H1 (cell line): ENCODE measurements around the gene MTPN. TPM values are rescaled to one million over a fixed set of nuclear protein-coding genes. Genes with fewer than 3 reads are reported as not detected.

Source experiments
- CTCF ChIA-PET: fragments of 300-600 bp; sonication (Branson Sonifier 250); formaldehyde crosslinking; loops from one replicate; lab custom pipeline; 2021; ENCODE audit not compliant: partially characterized antibody; lab: Charles Lee
- POLR2A ChIA-PET: fragments of 300-600 bp; sonication (Branson Sonifier 250); formaldehyde crosslinking; loops from one replicate; lab custom pipeline; 2021; ENCODE audit warnings: inconsistent platforms; ENCODE audit not compliant: partially characterized antibody; lab: Charles Lee
- DNase-seq, 2 experiments: peaks; one replicate each; pipeline versions ENCODE4 v3.0.0 to v3.0.0-alpha.2; 2010 to 2022; ENCODE audit warnings: low spot score in 2 of 2, low read depth in 1 of 2, mixed read lengths in 1 of 2
- FAIRE-seq: peaks from 2 replicates; lab custom pipeline; 2011; peaks lifted over from hg19 to GRCh38; lab: Jason Lieb, UNC
- H2AFZ ChIP-seq: 2 replicates; pipeline ENCODE4 v1.8.1; 2012; ENCODE audit warnings: low read length, inconsistent platforms
- H2AK5ac ChIP-seq: 2 replicates; pipeline ENCODE4 v1.6.1; 2013; ENCODE audit warnings: low read depth, low read length
- H2BK120ac ChIP-seq: replicated peaks from 2 replicates; pipeline ENCODE3; 2013; ENCODE audit warnings: low read depth, low read length, inconsistent platforms
- H2BK12ac ChIP-seq: 2 replicates; pipeline ENCODE4 v1.6.1; 2013; ENCODE audit warnings: low read depth, low read length
- H2BK15ac ChIP-seq: 2 replicates; pipeline ENCODE4 v1.6.1; 2013; ENCODE audit warnings: low read length
- H2BK20ac ChIP-seq: 2 replicates; pipeline ENCODE4 v1.6.1; 2013; ENCODE audit warnings: low read length
- H2BK5ac ChIP-seq: 2 replicates; pipeline ENCODE4 v1.6.1; 2013; ENCODE audit warnings: low read depth, low read length
- H3K14ac ChIP-seq: 2 replicates; pipeline ENCODE4 v1.6.1; 2013; ENCODE audit warnings: inconsistent platforms; ENCODE audit not compliant: insufficient read length
- H3K18ac ChIP-seq: 2 replicates; pipeline ENCODE4 v1.6.1; 2013; ENCODE audit warnings: low read length; ENCODE audit errors: extremely low read depth
- H3K23ac ChIP-seq: 2 replicates; pipeline ENCODE4 v1.6.1; 2013; ENCODE audit warnings: inconsistent platforms; ENCODE audit not compliant: insufficient read length
- H3K23me2 ChIP-seq: 2 replicates; pipeline ENCODE4 v1.6.1; 2013; ENCODE audit warnings: low read depth, low read length
- H3K27ac ChIP-seq: 2 replicates; pipeline ENCODE4 v1.6.1; 2011; ENCODE audit warnings: low read depth, low read length, inconsistent platforms
- H3K27me3 ChIP-seq, 4 experiments: replicated peaks in 1 of 4; 1 replicate in 1 of 4; 2 replicates in 3 of 4; pipeline versions ENCODE4 v1.6.1 to v1.8.1; 2011 to 2013; ENCODE audit warnings: low read length in 3 of 4, mild to moderate bottlenecking in 3 of 4, inconsistent platforms in 2 of 4, mixed read lengths in 2 of 4, moderate library complexity in 1 of 4; ENCODE audit not compliant: control insufficient read depth in 3 of 4, insufficient read depth in 3 of 4; ENCODE audit errors: extremely low read depth in 1 of 4
- H3K36me3 ChIP-seq, 4 experiments: 2 replicates each; pipeline versions ENCODE4 v1.6.1 to v1.8.1; 2011 to 2013; ENCODE audit warnings: mild to moderate bottlenecking in 4 of 4, low read length in 3 of 4, moderate library complexity in 2 of 4, control low read depth in 1 of 4, inconsistent platforms in 1 of 4; ENCODE audit not compliant: insufficient read depth in 4 of 4, control insufficient read depth in 2 of 4
- H3K4ac ChIP-seq: replicated peaks from 2 replicates; pipeline ENCODE3; 2013; ENCODE audit warnings: low read length, low read depth, mixed read lengths, inconsistent platforms; ENCODE audit not compliant: insufficient read length
- H3K4me1 ChIP-seq, 4 experiments: replicated peaks in 1 of 4; 1 replicate in 1 of 4; 2 replicates in 3 of 4; pipeline versions ENCODE4 v1.6.1 to v1.8.1; 2011 to 2013; ENCODE audit warnings: low read length in 3 of 4, inconsistent platforms in 2 of 4, mixed read lengths in 1 of 4; ENCODE audit not compliant: insufficient read depth in 4 of 4, control insufficient read depth in 3 of 4
- H3K4me2 ChIP-seq, 2 experiments: 2 replicates each; pipeline versions ENCODE4 v1.6.1 to v1.8.1; 2011 to 2013; ENCODE audit warnings: low read depth in 2 of 2, low read length in 2 of 2, control low read depth in 1 of 2, inconsistent platforms in 1 of 2, mild to moderate bottlenecking in 1 of 2; ENCODE audit not compliant: insufficient read depth in 1 of 2
- H3K4me3 ChIP-seq, 4 experiments: fragments of 200-600, 300-600 bp in 1 of 4; sonication (generic), shearing (Covaris generic), sonication (Bioruptor Twin) in 1 of 4; 2 replicates each; pipeline versions ENCODE4 v1.5.1 to v1.8.1; 2011 to 2016; ENCODE audit warnings: low read length in 4 of 4, low read depth in 3 of 4, control low read depth in 2 of 4, inconsistent platforms in 2 of 4, mild to moderate bottlenecking in 2 of 4, mixed read lengths in 1 of 4, moderate library complexity in 1 of 4; ENCODE audit not compliant: insufficient read depth in 2 of 4; ENCODE audit errors: extremely low read depth in 1 of 4
- H3K56ac ChIP-seq: replicated peaks from 2 replicates; pipeline ENCODE3; 2013; ENCODE audit warnings: low read depth, mild to moderate bottlenecking, mixed read lengths, low read length, inconsistent platforms; ENCODE audit not compliant: insufficient read length
- H3K79me1 ChIP-seq: 2 replicates; pipeline ENCODE4 v1.6.1; 2013; ENCODE audit warnings: low read depth, low read length, control low read depth
- H3K79me2 ChIP-seq, 2 experiments: 2 replicates each; pipeline versions ENCODE4 v1.6.1 to v1.8.1; 2012 to 2013; ENCODE audit warnings: low read length in 2 of 2, mild to moderate bottlenecking in 2 of 2, inconsistent platforms in 1 of 2; ENCODE audit not compliant: insufficient read depth in 2 of 2, control insufficient read depth in 1 of 2
- H3K9ac ChIP-seq, 4 experiments: replicated peaks in 1 of 4; 1 replicate in 1 of 4; 2 replicates in 3 of 4; pipeline versions ENCODE4 v1.6.1 to v1.8.1; 2011 to 2013; ENCODE audit warnings: low read depth in 3 of 4, low read length in 3 of 4, control low read depth in 2 of 4, mild to moderate bottlenecking in 2 of 4, moderate library complexity in 2 of 4, inconsistent platforms in 1 of 4; ENCODE audit errors: extremely low read depth in 1 of 4
- H3K9me3 ChIP-seq, 2 experiments: 2 replicates each; pipeline versions ENCODE4 v1.6.1 to v1.8.1; 2012 to 2013; ENCODE audit warnings: mild to moderate bottlenecking in 2 of 2, moderate library complexity in 2 of 2, control low read depth in 1 of 2, inconsistent platforms in 1 of 2, low read depth in 1 of 2, low read length in 1 of 2, mixed read lengths in 1 of 2; ENCODE audit not compliant: insufficient read depth in 2 of 2
- H4K20me1 ChIP-seq, 2 experiments: replicated peaks in 1 of 2; 2 replicates each; pipeline versions ENCODE3 to v1.8.1; 2011 to 2013; ENCODE audit warnings: inconsistent platforms in 2 of 2, low read length in 2 of 2, mild to moderate bottlenecking in 1 of 2; ENCODE audit not compliant: insufficient read depth in 2 of 2, control insufficient read depth in 1 of 2
- H4K5ac ChIP-seq: 2 replicates; pipeline ENCODE4 v1.6.1; 2013; ENCODE audit warnings: low read length, low read depth, mixed read lengths, inconsistent platforms; ENCODE audit not compliant: insufficient read length
- H4K8ac ChIP-seq: 2 replicates; pipeline ENCODE4 v1.8.0; 2013; ENCODE audit warnings: mild to moderate bottlenecking, moderate library complexity, low read length, inconsistent platforms; ENCODE audit not compliant: insufficient read depth; ENCODE audit errors: extremely low read depth
- H4K91ac ChIP-seq: replicated peaks from 2 replicates; pipeline ENCODE3; 2013; ENCODE audit warnings: low read length, mixed read lengths, inconsistent platforms; ENCODE audit not compliant: insufficient read length
- BRCA1 ChIP-seq: IDR thresholded peaks from 2 replicates; pipeline ENCODE4 v1.6.1; 2012; ENCODE audit warnings: low read depth, low read length, improper control_type of control experiment
- HDAC6 ChIP-seq: IDR thresholded peaks from one replicate; pipeline ENCODE4 v1.7.1; 2012; ENCODE audit warnings: low read depth, mild to moderate bottlenecking, inconsistent platforms, low read length, moderate library complexity
- JUN ChIP-seq: IDR thresholded peaks from 2 replicates; pipeline ENCODE4 v1.6.1; 2011; ENCODE audit warnings: low read depth, mild to moderate bottlenecking, improper control_type of control experiment, low read length
- MAFK ChIP-seq: IDR thresholded peaks from 2 replicates; pipeline ENCODE4 v1.6.1; 2012; ENCODE audit warnings: low read depth, mild to moderate bottlenecking, improper control_type of control experiment, low read length
- TAF7 ChIP-seq: optimal IDR thresholded peaks from 2 replicates; pipeline ENCODE3; 2011; ENCODE audit warnings: low read depth, mild to moderate bottlenecking, inconsistent platforms, low read length, moderate library complexity, borderline replicate concordance
- WGBS, 2 experiments: shearing (Covaris generic) in 1 of 2; methylation state at CpG; one replicate each; pipeline versions ENCODE4 v1.1.6 to v1.1.7; 2013 to 2015; ENCODE audit warnings: low lambda C conversion rate in 2 of 2, mixed read lengths in 2 of 2, inconsistent platforms in 1 of 2, low coverage in 1 of 2, missing lambda C conversion rate in 1 of 2; ENCODE audit not compliant: insufficient replicate concordance in 2 of 2, insufficient coverage in 1 of 2, insufficient read length in 1 of 2; ENCODE audit errors: extremely low coverage in 1 of 2, missing lambda C conversion rate in 1 of 2; 5-methylcytosine and 5-hydroxymethylcytosine counted together
- polyA plus RNA-seq, 7 experiments: library from polyadenylated mRNA; depleted of rRNA in 3 of 7; stranded (reverse) in 5 of 7; unstranded in 2 of 7; fragments of >200 nt in 5 of 7; fragments of 200-250 nt in 2 of 7; gene quantifications; 1 replicate in 5 of 7; 2 replicates in 1 of 7; 4 replicates in 1 of 7; pipeline versions ENCODE4 v1.2.1 to v1.2.3, GENCODE V29; 2011 to 2013; ENCODE audit warnings: missing spikeins in 2 of 7, mixed read lengths in 2 of 7
- total RNA-seq: library from RNA; stranded (reverse); fragmentation: NEBNext Ultra II Directional; extraction: Animal tissue kit (Norgen Biotek cat#: 25700); gene quantifications from 2 replicates; pipeline ENCODE4 v1.2.1, GENCODE V29; 2021
- TF ChIP-seq, protein P1 (sequence below): IDR thresholded peaks from 2 replicates; pipeline ENCODE4 v1.6.1; 2012; ENCODE audit warnings: low read length, inconsistent platforms

Gene MTPN
- total and polyA plus RNA-seq, 2 of the 8 experiments (the other 6 are each of a cell fraction or from before 2014, with no cell fraction given), result 33.0 to 101 TPM

DNA sequence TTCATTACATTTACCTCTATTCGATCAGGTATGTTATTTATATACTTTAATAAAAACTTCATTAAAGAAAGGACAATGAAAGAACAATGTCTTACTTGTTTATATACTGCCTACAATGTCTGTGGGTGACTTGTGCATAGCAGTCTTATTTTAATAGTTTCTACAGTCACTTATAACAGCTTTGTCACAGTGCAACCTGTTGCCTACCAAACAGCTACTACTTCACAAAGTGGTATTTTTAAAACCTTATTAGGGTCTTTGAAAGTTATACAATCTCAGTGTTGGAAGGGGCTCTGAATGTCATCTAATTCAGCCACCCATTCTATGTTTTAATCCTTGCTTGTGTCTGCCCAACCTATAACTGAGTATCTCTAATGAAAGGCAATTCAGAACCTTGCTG lies 19.0 kb downstream of the MTPN start:
- H4K91ac ChIP-seq, result no peak overlapping the region
- FAIRE-seq, result no peak
- no peaks in the 10 kb centered on the region for H3K23me2 ChIP-seq

More for the DNA sequence above, 19.0 kb downstream of the MTPN start:
- Histone ChIP-seq H3K4ac (no peak overlapping the region), H4K8ac (no peak overlapping the region), H2BK12ac (no peak overlapping the region), H3K23ac (no peak overlapping the region), H2AFZ (no peak overlapping the region), H3K14ac (no peak overlapping the region), H3K9ac (no peak overlapping the region), H3K4me3 (no peak overlapping the region), H3K79me2 (peaks cover 0 to 91% of the 10 kb centered on the region in 2 experiments; a peak in 2 of 4 replicates), H3K79me1 (no peaks in the 10 kb centered on the region), H2BK20ac (no peak overlapping the region), H3K56ac (no peak overlapping the region), H3K27ac (no peak overlapping the region), H3K36me3 (no peaks in the 10 kb centered on the region; a peak in 1 of 8 replicates), H2AK5ac (no peak overlapping the region), H2BK15ac (no peak overlapping the region), H3K4me2 (no peak overlapping the region), H2BK5ac (no peak overlapping the region), H3K9me3 (no peaks in the 10 kb centered on the region), H4K20me1 (peaks cover 2 to 9% of the 10 kb centered on the region in 2 experiments), H2BK120ac (no peak overlapping the region), H3K18ac (no peak overlapping the region), H4K5ac (no peak overlapping the region), H3K27me3 (no peaks in the 10 kb centered on the region), H3K4me1 (no peaks in the 10 kb centered on the region)
- POLR2A ChIA-PET, result interaction anchor here (0.6 kb wide), 1 partner anchor 32 kb away, joined by 3 read pairs; no protein-coding TSS in a partner anchor
- DNase-seq, result no peak
- TF ChIP-seq, protein P1, sequence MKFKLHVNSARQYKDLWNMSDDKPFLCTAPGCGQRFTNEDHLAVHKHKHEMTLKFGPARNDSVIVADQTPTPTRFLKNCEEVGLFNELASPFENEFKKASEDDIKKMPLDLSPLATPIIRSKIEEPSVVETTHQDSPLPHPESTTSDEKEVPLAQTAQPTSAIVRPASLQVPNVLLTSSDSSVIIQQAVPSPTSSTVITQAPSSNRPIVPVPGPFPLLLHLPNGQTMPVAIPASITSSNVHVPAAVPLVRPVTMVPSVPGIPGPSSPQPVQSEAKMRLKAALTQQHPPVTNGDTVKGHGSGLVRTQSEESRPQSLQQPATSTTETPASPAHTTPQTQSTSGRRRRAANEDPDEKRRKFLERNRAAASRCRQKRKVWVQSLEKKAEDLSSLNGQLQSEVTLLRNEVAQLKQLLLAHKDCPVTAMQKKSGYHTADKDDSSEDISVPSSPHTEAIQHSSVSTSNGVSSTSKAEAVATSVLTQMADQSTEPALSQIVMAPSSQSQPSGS, result no peak
- TF ChIP-seq TAF7, result no peak
- TF ChIP-seq BRCA1, result no peak
- no peak for TF ChIP-seq HDAC6
- TF ChIP-seq JUN, result no peak
- no peak for TF ChIP-seq MAFK
- 74% methylated on average over 1 of the region's 1 CpG; no CpG with 5 or more reads in 1 of the 2 experiments for WGBS, 2 experiments
- CTCF ChIA-PET, result no interaction called here
